HG02759 (cell line): Measurements from ENCODE around the gene CRIM1.

ENCODE experiments used
- ATAC-seq: cut with Tn5 transposase; IDR thresholded peaks from one replicate; pipeline ENCODE4 v1.9.1; 2021; ENCODE audit warnings: mild to moderate bottlenecking, moderate library complexity; ENCODE audit not compliant: unreplicated experiment

Gene CRIM1

GRCh38 chr2:36568516-36569246 lies 213.1 kb downstream of the CRIM1 start:
- ATAC-seq, result no peak

- ATAC-seq, result no peak
Observed at GRCh38 chr2:36569267-36569856, 213.8 kb downstream of the CRIM1 start.

- ATAC-seq, result no peak
Observed at GRCh38 chr2:36570416-36570815, 214.8 kb downstream of the CRIM1 start.

DNA sequence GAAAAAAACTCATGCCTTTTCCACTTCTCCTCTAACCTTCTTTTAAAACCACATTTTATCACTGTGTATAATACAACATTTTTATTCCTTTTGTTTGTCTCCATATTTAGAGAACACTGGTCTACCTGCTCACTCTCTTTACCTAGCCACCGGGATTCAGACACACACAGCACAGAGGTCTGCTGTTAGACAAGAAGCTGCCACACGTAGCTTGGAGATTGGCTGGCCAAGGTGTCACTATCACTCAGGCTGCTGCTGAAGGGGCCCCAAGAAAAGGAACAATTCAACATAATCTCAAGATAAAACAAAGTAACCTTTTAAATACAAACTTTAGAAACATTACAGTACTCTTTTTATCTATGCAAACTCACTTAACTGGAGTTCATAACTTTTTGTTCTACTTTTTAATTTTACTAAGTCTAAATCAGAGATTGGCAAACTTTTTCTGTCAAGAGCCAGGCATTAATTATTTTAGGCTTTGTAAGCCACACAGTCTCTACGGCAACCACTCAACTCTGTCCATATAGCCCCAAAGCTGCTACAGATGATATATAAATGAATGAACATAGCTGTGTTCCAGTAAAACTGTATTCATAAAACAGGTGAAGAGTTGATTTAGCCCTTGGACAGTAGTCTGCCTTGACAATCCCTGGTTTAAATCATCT lies 216.6 kb downstream of the CRIM1 start:
- ATAC-seq, result no peak

- no peak for ATAC-seq
Observed at GRCh38 chr2:36572719-36573059, 217.1 kb downstream of the CRIM1 start.

- ATAC-seq, result no peak
Observed at GRCh38 chr2:36573165-36573564, 217.6 kb downstream of the CRIM1 start.

GRCh38 chr2:36574560-36574959 lies 219.0 kb downstream of the CRIM1 start:
- ATAC-seq, result no peak

DNA sequence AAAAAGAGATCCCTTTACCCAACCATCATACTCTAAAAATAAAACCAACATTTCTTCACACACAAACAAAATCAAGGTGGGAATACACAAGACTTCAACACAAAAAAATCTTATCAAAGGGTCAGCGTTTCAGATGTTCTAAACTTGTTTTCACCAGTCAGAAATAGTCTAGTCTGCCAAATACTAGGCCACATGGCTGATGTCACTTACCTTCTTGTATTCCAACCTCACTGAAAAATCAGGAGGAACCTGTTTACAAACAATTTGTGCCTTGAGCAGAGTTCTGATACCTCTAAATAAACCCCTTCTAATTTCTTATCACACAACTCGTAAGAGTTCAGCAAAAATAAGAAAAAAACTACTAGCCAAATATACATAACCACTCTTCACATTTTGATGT lies 222.3 kb downstream of the CRIM1 start:
- ATAC-seq, result no peak

- ATAC-seq, result no peak
Observed at GRCh38 chr2:36578343-36579296, 223.0 kb downstream of the CRIM1 start.

GRCh38 chr2:36579297-36579664 lies 223.7 kb downstream of the CRIM1 start:
- ATAC-seq, result no peak

GRCh38 chr2:36582538-36582937 lies 227.0 kb downstream of the CRIM1 start:
- ATAC-seq, result no peak

- no peak for ATAC-seq
Observed at GRCh38 chr2:36582951-36583350, 227.4 kb downstream of the CRIM1 start.

- ATAC-seq, result no peak
Observed at GRCh38 chr2:36584148-36584794, 228.7 kb downstream of the CRIM1 start.

DNA sequence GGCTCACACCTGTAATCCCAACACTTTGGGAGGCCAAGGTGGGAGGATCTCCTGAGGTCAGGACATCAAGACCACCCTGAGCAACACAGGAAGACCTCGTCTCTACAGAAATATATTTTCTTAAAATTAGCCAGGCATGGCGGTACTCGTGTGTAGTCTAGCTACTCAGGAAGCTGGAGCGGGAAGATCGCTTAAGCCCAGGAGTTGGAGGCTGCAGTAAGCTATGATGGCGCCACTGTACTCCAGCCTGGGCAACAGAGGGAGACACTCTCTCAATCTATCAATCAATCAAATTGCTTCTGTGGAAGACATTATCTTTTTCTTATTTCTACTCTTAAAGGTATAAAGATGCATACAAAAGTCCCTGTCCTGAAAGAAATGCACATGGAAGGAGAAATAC lies 231.1 kb downstream of the CRIM1 start:
- ATAC-seq, result no peak

GRCh38 chr2:36587101-36587500 lies 231.5 kb downstream of the CRIM1 start:
- ATAC-seq, result no peak

DNA sequence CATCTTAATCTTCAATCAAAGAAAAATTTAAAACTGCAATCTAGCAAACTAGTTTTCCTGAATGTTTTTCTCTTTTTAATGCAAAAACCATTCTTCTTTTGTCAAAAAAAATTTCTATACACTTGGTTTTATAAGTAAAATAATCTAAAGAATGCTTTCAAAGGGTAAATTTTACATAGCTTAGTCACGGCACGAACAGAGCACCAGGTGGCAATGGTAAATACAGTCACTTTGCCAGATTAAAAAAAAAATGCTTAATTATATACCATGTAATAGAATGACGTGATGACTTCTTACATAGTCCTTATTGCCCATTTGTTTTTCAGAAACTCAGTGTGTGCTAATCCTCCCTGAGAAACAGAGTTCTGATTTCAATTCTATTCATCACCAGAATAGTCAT lies 232.0 kb downstream of the CRIM1 start:
- ATAC-seq, result no peak

DNA sequence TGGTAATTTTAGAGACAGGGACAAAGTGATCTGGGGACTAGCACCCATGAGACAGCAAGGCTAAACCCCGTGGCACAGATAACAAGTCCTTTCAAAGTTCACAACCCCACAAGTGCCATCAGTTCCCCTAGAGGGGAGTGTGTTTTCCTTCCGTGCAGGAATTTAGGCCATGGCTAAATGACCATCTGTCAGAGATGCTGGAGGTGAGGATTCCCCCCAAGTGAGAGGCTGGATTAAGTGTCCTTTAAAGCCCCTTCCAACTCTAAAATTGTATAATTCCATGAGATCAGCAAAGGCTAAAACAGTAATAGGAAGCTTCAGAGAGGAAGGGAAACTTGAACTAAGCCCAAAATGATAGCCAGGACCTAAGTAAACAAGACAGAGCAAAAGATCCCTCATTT lies 233.7 kb downstream of the CRIM1 start:
- no peak for ATAC-seq

DNA sequence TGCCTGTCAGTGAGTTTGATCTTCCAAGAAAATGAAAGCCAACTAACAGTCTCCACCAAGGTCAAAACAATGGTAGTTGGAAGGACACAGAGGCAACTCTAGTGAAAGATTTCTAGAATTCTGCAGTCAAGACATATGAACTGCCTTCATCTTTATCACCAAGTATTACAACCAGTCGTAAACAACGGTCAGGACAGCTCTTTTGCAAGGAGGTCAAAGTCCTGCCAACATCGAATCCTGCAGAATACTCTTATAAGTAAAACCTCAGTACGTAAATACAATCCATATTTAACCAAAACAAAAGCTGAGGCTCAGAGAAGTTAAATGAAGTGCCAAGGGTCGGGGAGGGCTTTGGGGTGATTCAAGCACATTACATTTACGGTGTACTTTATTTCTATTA lies 239.3 kb downstream of the CRIM1 start:
- ATAC-seq, result no peak

DNA sequence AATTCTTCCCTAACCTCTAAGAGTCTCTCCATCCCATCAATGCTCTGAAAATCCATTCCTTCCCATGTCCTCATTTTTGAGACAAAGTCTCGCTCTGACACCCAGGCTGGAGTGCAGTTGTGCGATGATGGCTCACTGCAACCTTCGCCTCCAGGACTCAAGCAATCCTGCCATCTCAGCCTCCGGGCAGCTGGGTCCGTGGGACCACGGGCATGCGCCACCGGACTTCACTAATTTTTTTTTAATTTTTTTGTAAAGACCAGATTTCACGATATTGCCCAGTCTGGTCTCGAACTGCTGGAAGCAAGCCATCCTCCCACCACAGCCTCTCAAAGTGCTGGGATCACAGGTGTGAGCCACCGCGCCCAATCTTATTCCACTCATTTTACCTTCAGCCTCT lies 240.8 kb downstream of the CRIM1 start:
- ATAC-seq, result no peak

DNA sequence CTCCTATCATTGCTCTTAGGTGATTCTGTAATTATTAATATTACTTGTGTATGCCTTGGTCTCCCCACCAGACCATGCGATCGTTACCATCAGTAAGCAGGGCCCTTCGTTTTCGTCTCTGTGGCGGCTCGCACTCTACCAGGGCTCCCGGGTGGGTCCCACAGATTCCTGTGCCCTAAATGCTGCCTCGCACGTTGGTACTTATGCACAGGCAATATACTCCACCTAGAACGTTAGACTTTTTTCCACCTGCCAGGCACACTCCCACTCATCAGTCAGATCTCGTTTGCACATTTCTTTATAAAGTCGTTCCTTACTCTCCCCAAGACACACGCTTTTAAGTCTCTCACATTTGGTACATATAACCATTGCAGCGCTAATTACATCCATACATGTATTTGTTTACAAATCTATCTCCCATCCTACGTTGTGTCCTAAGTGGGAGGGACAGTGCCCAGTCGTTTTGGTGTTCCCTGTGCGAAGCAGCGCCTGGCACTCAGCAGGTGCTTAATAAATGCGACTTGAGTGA lies 241.5 kb downstream of the CRIM1 start:
- ATAC-seq, result no peak
